GM19395 (cell line): ENCODE results near the gene ERC2.

Experiments used
- ATAC-seq: cut with Tn5 transposase; IDR thresholded peaks from one replicate; pipeline ENCODE4 v1.9.1; 2021; ENCODE audit warnings: mild to moderate bottlenecking, moderate library complexity; ENCODE audit not compliant: unreplicated experiment

ERC2 gene

GRCh38 chr3:55812394-55813013 lies 655.8 kb downstream of the ERC2 start:
- ATAC-seq, result no peak

- ATAC-seq, result no peak
Observed at GRCh38 chr3:55807210-55807609, 661.1 kb downstream of the ERC2 start.

GRCh38 chr3:55805169-55805568 lies 663.1 kb downstream of the ERC2 start:
- no peak for ATAC-seq

- no peak for ATAC-seq
Observed at GRCh38 chr3:55804170-55805095, 663.8 kb downstream of the ERC2 start.

GRCh38 chr3:55802816-55803215 lies 665.5 kb downstream of the ERC2 start:
- ATAC-seq, result no peak

GRCh38 chr3:55801676-55802075 lies 666.6 kb downstream of the ERC2 start:
- ATAC-seq, result no peak

GRCh38 chr3:55801068-55801467 lies 667.2 kb downstream of the ERC2 start:
- no peak for ATAC-seq

- ATAC-seq, result no peak
Observed at GRCh38 chr3:55797775-55798174, 670.5 kb downstream of the ERC2 start.

GRCh38 chr3:55797084-55797483 lies 671.2 kb downstream of the ERC2 start:
- ATAC-seq, result no peak

- no peak for ATAC-seq
Observed at GRCh38 chr3:55796533-55796932, 671.7 kb downstream of the ERC2 start.

- ATAC-seq, result no peak
Observed at GRCh38 chr3:55795746-55796145, 672.5 kb downstream of the ERC2 start.

- no peak for ATAC-seq
Observed at GRCh38 chr3:55795296-55795695, 673.0 kb downstream of the ERC2 start.

GRCh38 chr3:55792742-55793141 lies 675.5 kb downstream of the ERC2 start:
- no peak for ATAC-seq

GRCh38 chr3:55792009-55792408 lies 676.3 kb downstream of the ERC2 start:
- ATAC-seq, result no peak

- ATAC-seq, result no peak
Observed at GRCh38 chr3:55790596-55791350, 677.5 kb downstream of the ERC2 start.

- ATAC-seq, result no peak
Observed at GRCh38 chr3:55789516-55789915, 678.8 kb downstream of the ERC2 start.

GRCh38 chr3:55782807-55783206 lies 685.5 kb downstream of the ERC2 start:
- no peak for ATAC-seq

GRCh38 chr3:55782351-55782750 lies 685.9 kb downstream of the ERC2 start:
- ATAC-seq, result no peak

- no peak for ATAC-seq
Observed at GRCh38 chr3:55780913-55781312, 687.4 kb downstream of the ERC2 start.

- no peak for ATAC-seq
Observed at GRCh38 chr3:55779543-55779942, 688.7 kb downstream of the ERC2 start.

GRCh38 chr3:55775366-55776154 lies 692.7 kb downstream of the ERC2 start:
- ATAC-seq, result no peak
